WERI-Rb-1 (cell line): Measurements from ENCODE around the gene MYLK3.

Experiments
- DNase-seq: peaks from one replicate; pipeline ENCODE4 v3.0.0-alpha.2; 2020
- H3K27ac ChIP-seq: fragments of 250-450 bp; sonication (Bioruptor Pico); 2 replicates; pipeline ENCODE4 v1.5.1; 2020; ENCODE audit warnings: mild to moderate bottlenecking, moderate library complexity
- H3K27me3 ChIP-seq: fragments of 250-450 bp; sonication (Bioruptor Pico); 2 replicates; pipeline ENCODE4 v1.5.1; 2021; ENCODE audit warnings: mild to moderate bottlenecking, low read depth, moderate library complexity; ENCODE audit not compliant: insufficient read depth, severe bottlenecking
- H3K36me3 ChIP-seq: fragments of 250-450 bp; sonication (Bioruptor Pico); 2 replicates; pipeline ENCODE4 v1.5.1; 2020; ENCODE audit warnings: mild to moderate bottlenecking, moderate library complexity
- H3K4me3 ChIP-seq: 2 replicates; pipeline ENCODE4 v1.5.1; 2011; ENCODE audit warnings: low read depth, mild to moderate bottlenecking, control low read depth, low read length
- H3K9me3 ChIP-seq: fragments of 250-450 bp; sonication (Bioruptor Pico); 2 replicates; pipeline ENCODE4 v1.5.1; 2021; ENCODE audit warnings: mild to moderate bottlenecking, moderate library complexity; ENCODE audit not compliant: severe bottlenecking
- CTCF ChIP-seq: IDR thresholded peaks from 2 replicates; pipeline ENCODE4 v1.5.1; 2011; ENCODE audit warnings: low read depth, mild to moderate bottlenecking, control low read depth, inconsistent platforms, low read length

MYLK3 gene

GRCh38 chr16:46711106-46712058 is 36.8 kb downstream of the MYLK3 start:
- Histone ChIP-seq H3K27ac (no peak overlapping the region), H3K27me3 (no peaks in the 10 kb centered on the region), H3K4me3 (no peak overlapping the region), H3K9me3 (no peaks in the 10 kb centered on the region), H3K36me3 (no peaks in the 10 kb centered on the region)
- no peak for DNase-seq
- no peak for TF ChIP-seq CTCF

- no peaks in the 10 kb centered on the region for H3K9me3 ChIP-seq
- no peaks in the 10 kb centered on the region for H3K27me3 ChIP-seq
- no peaks in the 10 kb centered on the region for H3K36me3 ChIP-seq
- H3K4me3 ChIP-seq: no peak overlapping the region
- no peak for DNase-seq
- no peak for TF ChIP-seq CTCF
- H3K27ac ChIP-seq: no peak overlapping the region
Observed at GRCh38 chr16:46709469-46710005, 38.6 kb downstream of the MYLK3 start.

DNA sequence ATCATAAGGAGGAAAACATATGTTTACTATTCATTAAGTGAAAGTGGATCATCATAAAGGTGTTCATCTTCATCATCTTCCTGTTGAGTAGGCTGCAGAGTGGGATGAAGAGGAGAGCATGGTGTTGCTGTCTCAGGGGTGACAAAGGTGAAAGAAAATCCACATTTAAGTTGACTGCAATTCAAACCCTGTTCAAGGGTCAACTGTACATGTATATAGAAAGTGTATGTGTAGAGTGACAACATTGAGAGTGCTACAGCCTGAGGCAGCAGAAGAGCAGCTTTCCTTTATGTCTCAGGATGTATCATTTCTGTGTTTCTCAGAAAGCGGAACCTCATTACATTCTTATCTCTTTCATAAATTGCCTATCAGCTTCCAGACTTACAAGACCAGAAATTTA is 41.5 kb downstream of the MYLK3 start:
- H3K27me3 ChIP-seq: no peaks in the 10 kb centered on the region
- no peak for DNase-seq
- H3K9me3 ChIP-seq: no peaks in the 10 kb centered on the region
- H3K4me3 ChIP-seq: no peak overlapping the region
- TF ChIP-seq CTCF: no peak
- H3K36me3 ChIP-seq: peaks cover 4% of the 10 kb centered on the region; the same call in 1 of the 2 replicates
- no peak overlapping the region for H3K27ac ChIP-seq

GRCh38 chr16:46702030-46702429 is 46.1 kb downstream of the MYLK3 start:
- TF ChIP-seq CTCF: no peak
- Histone ChIP-seq H3K27ac (no peak overlapping the region), H3K36me3 (peaks cover 27% of the 10 kb centered on the region), H3K27me3 (no peaks in the 10 kb centered on the region), H3K4me3 (no peak overlapping the region), H3K9me3 (no peaks in the 10 kb centered on the region)
- no peak for DNase-seq

- H3K27me3 ChIP-seq: no peaks in the 10 kb centered on the region
- H3K4me3 ChIP-seq: no peak overlapping the region
- H3K9me3 ChIP-seq: no peaks in the 10 kb centered on the region
- H3K27ac ChIP-seq: no peak overlapping the region
- TF ChIP-seq CTCF: no peak
- H3K36me3 ChIP-seq: peaks cover 31% of the 10 kb centered on the region
- no peak for DNase-seq
Observed at GRCh38 chr16:46701615-46702014, 46.5 kb downstream of the MYLK3 start.

DNA sequence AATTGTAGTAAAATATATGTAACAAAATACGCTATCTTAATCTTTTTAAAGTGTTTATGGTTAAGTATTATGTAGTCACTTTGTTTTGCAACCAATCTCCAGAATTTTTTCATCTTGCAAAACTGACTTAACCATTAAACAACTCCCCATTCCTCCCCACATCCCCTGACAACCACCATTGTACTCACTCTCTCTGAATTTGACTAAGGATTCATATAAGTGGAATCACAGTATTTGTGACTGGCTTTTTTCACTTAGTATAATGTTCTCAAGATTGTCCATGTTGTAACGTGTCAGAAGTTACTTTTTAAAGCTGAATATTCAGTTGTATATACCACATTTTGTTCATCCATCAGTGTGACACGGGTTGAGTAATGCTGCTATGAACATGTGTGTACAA is 48.1 kb downstream of the MYLK3 start:
- no peaks in the 10 kb centered on the region for H3K27me3 ChIP-seq
- H3K36me3 ChIP-seq: peaks cover 47% of the 10 kb centered on the region
- H3K9me3 ChIP-seq: no peaks in the 10 kb centered on the region
- no peak for TF ChIP-seq CTCF
- no peak overlapping the region for H3K4me3 ChIP-seq
- H3K27ac ChIP-seq: no peak overlapping the region
- DNase-seq: no peak
